Trophoblast cell (in vitro differentiated cells and primary cell): ENCODE measurements around the gene PPP1R13L.

Experiments
- DNase-seq, 2 donors: peaks; one replicate each; pipeline ENCODE4 v3.0.0-alpha.2; 2016
- H2AFZ ChIP-seq: 2 replicates; pipeline ENCODE4 v1.6.1; 2013; ENCODE audit warnings: low read length, moderate library complexity, mild to moderate bottlenecking; ENCODE audit not compliant: insufficient read depth, poor library complexity
- H2AK5ac ChIP-seq: 2 replicates; pipeline ENCODE4 v1.6.1; 2013; ENCODE audit warnings: mild to moderate bottlenecking, low read length
- H2BK120ac ChIP-seq: 2 replicates; pipeline ENCODE4 v1.6.1; 2013; ENCODE audit warnings: low read length, mild to moderate bottlenecking, moderate library complexity; ENCODE audit not compliant: insufficient read depth, poor library complexity
- H2BK12ac ChIP-seq: 2 replicates; pipeline ENCODE4 v1.6.1; 2013; ENCODE audit warnings: mild to moderate bottlenecking, low read length, moderate library complexity
- H2BK5ac ChIP-seq: 2 replicates; pipeline ENCODE4 v1.6.1; 2013; ENCODE audit warnings: low read length, low read depth, moderate library complexity, mild to moderate bottlenecking; ENCODE audit not compliant: poor library complexity
- H3K14ac ChIP-seq: 2 replicates; pipeline ENCODE4 v1.6.1; 2013; ENCODE audit warnings: mild to moderate bottlenecking, low read length
- H3K18ac ChIP-seq: 2 replicates; pipeline ENCODE4 v1.6.1; 2013; ENCODE audit warnings: mild to moderate bottlenecking, low read length
- H3K23ac ChIP-seq: 2 replicates; pipeline ENCODE4 v1.6.1; 2013; ENCODE audit warnings: low read length
- H3K27ac ChIP-seq: 2 replicates; pipeline ENCODE4 v1.5.1; 2013; ENCODE audit warnings: low read depth, mild to moderate bottlenecking, inconsistent platforms, low read length, moderate library complexity
- H3K27me3 ChIP-seq: 2 replicates; pipeline ENCODE4 v1.6.1; 2013; ENCODE audit warnings: inconsistent platforms, mild to moderate bottlenecking, low read length, moderate library complexity; ENCODE audit not compliant: insufficient read depth
- H3K36me3 ChIP-seq, 2 experiments: 1 replicate in 1 of 2; 2 replicates in 1 of 2; pipeline ENCODE4 v1.6.1; 2013; ENCODE audit warnings: low read length in 2 of 2, mild to moderate bottlenecking in 2 of 2, moderate library complexity in 1 of 2; ENCODE audit not compliant: insufficient read depth in 2 of 2, control insufficient read depth in 1 of 2
- H3K4ac ChIP-seq: 2 replicates; pipeline ENCODE4 v1.6.1; 2013; ENCODE audit warnings: low read depth, mild to moderate bottlenecking, low read length, moderate library complexity
- H3K4me1 ChIP-seq, 2 experiments: 1 replicate in 1 of 2; 2 replicates in 1 of 2; pipeline ENCODE4 v1.6.1; 2013; ENCODE audit warnings: low read length in 2 of 2, mild to moderate bottlenecking in 2 of 2, moderate library complexity in 1 of 2; ENCODE audit not compliant: insufficient read depth in 2 of 2, control insufficient read depth in 1 of 2
- H3K4me2 ChIP-seq: 2 replicates; pipeline ENCODE4 v1.6.1; 2013; ENCODE audit warnings: inconsistent platforms, mild to moderate bottlenecking, low read length, moderate library complexity
- H3K4me3 ChIP-seq: 2 replicates; pipeline ENCODE4 v1.5.1; 2013; ENCODE audit warnings: mild to moderate bottlenecking, low read depth, low read length, inconsistent platforms
- H3K79me1 ChIP-seq: one replicate; pipeline ENCODE4 v1.6.1; 2013; ENCODE audit warnings: low read length
- H3K79me2 ChIP-seq: 2 replicates; pipeline ENCODE4 v1.6.1; 2013; ENCODE audit warnings: low read length, mild to moderate bottlenecking; ENCODE audit not compliant: control insufficient read depth, insufficient read depth, poor library complexity
- H3K9ac ChIP-seq: 2 replicates; pipeline ENCODE4 v1.6.1; 2013; ENCODE audit warnings: mild to moderate bottlenecking, low read length
- H3K9me3 ChIP-seq: 2 replicates; pipeline ENCODE4 v1.6.1; 2013; ENCODE audit warnings: low read depth, mild to moderate bottlenecking, control low read depth, inconsistent platforms, low read length; ENCODE audit not compliant: insufficient read depth
- H4K12ac ChIP-seq: 2 replicates; pipeline ENCODE4 v1.6.1; 2013; ENCODE audit warnings: low read depth, mild to moderate bottlenecking, low read length, moderate library complexity
- H4K8ac ChIP-seq: 2 replicates; pipeline ENCODE4 v1.6.1; 2013; ENCODE audit warnings: low read depth, mild to moderate bottlenecking, low read length, moderate library complexity
- H4K91ac ChIP-seq: one replicate; pipeline ENCODE4 v1.6.1; 2013; ENCODE audit warnings: low read depth, mild to moderate bottlenecking, low read length, moderate library complexity
- WGBS: extraction: QIAGEN DNeasy Blood & Tissue Kit; methylation state at CpG from one replicate; pipeline ENCODE4 v1.1.7; 2013; ENCODE audit warnings: missing lambda C conversion rate; ENCODE audit not compliant: insufficient read length, insufficient coverage; ENCODE audit errors: extremely low coverage; 5-methylcytosine and 5-hydroxymethylcytosine counted together

The PPP1R13L gene

GRCh38 chr19:45347570-45348366, 57.1 kb downstream of the PPP1R13L start:
- no peak overlapping the region for H3K9ac ChIP-seq
- H3K4me1 ChIP-seq: no peaks in the 10 kb centered on the region
- H3K4me3 ChIP-seq: peak overlapping the region; percentile 25
- no peak overlapping the region for H3K27ac ChIP-seq
- no peak overlapping the region for H2BK120ac ChIP-seq
- H3K79me1 ChIP-seq: no peaks in the 10 kb centered on the region
- H3K4ac ChIP-seq: no peak overlapping the region
- DNase-seq: no peak
- H2AFZ ChIP-seq: no peak overlapping the region
- H3K79me2 ChIP-seq: no peaks in the 10 kb centered on the region
- H4K12ac ChIP-seq: no peak overlapping the region
- WGBS: no CpG with 5 or more reads among the region's 25 CpGs
- no peak overlapping the region for H3K23ac ChIP-seq
- H3K14ac ChIP-seq: no peak overlapping the region
- no peak overlapping the region for H2AK5ac ChIP-seq
- no peak overlapping the region for H4K8ac ChIP-seq
- no peaks in the 10 kb centered on the region for H3K27me3 ChIP-seq
- no peak overlapping the region for H2BK12ac ChIP-seq
- no peak overlapping the region for H4K91ac ChIP-seq
- no peak overlapping the region for H2BK5ac ChIP-seq
- H3K4me2 ChIP-seq: no peak overlapping the region
- no peak overlapping the region for H3K18ac ChIP-seq
- peaks cover 4% of the 10 kb centered on the region for H3K9me3 ChIP-seq
- H3K36me3 ChIP-seq: peaks cover 31 to 38% of the 10 kb centered on the region in 2 experiments

- no CpG with 5 or more reads among the region's 27 CpGs for WGBS
- Histone ChIP-seq H2AK5ac (no peak overlapping the region), H3K18ac (no peak overlapping the region), H3K4me1 (no peaks in the 10 kb centered on the region), H3K36me3 (peaks cover 18 to 25% of the 10 kb centered on the region in 2 experiments), H4K8ac (no peak overlapping the region), H3K27me3 (peaks cover 2% of the 10 kb centered on the region), H3K4ac (no peak overlapping the region), H3K79me2 (no peaks in the 10 kb centered on the region), H2BK5ac (no peak overlapping the region), H3K9me3 (peaks cover 9% of the 10 kb centered on the region), H3K79me1 (no peaks in the 10 kb centered on the region), H2BK12ac (no peak overlapping the region), H3K23ac (no peak overlapping the region), H2BK120ac (no peak overlapping the region), H4K91ac (no peak overlapping the region), H3K9ac (no peak overlapping the region), H2AFZ (no peak overlapping the region), H4K12ac (peak overlapping the region; percentile 65), H3K14ac (no peak overlapping the region), H3K27ac (no peak overlapping the region), H3K4me2 (no peak overlapping the region), H3K4me3 (no peak overlapping the region)
- peak in 1 of 2 donors; percentile 20 for DNase-seq
Observed at GRCh38 chr19:45346449-45346848, 58.4 kb downstream of the PPP1R13L start.

- Histone ChIP-seq H3K4me3 (no peak overlapping the region), H2BK12ac (no peak overlapping the region), H3K27ac (no peak overlapping the region), H3K27me3 (peaks cover 8% of the 10 kb centered on the region), H3K79me1 (no peaks in the 10 kb centered on the region), H3K23ac (no peak overlapping the region), H2BK5ac (no peak overlapping the region), H3K9me3 (peaks cover 9% of the 10 kb centered on the region), H3K4ac (no peak overlapping the region), H3K79me2 (no peaks in the 10 kb centered on the region), H2AFZ (no peak overlapping the region), H2AK5ac (no peak overlapping the region), H2BK120ac (no peak overlapping the region), H3K4me1 (peaks cover 0 to 6% of the 10 kb centered on the region in 2 experiments), H4K8ac (no peak overlapping the region), H3K18ac (no peak overlapping the region), H3K9ac (no peak overlapping the region), H3K36me3 (peaks cover 8 to 15% of the 10 kb centered on the region in 2 experiments), H3K4me2 (no peak overlapping the region), H3K14ac (no peak overlapping the region), H4K91ac (no peak overlapping the region), H4K12ac (no peak overlapping the region)
- DNase-seq: no peak
- WGBS: no CpG with 5 or more reads among the region's 15 CpGs
Observed at GRCh38 chr19:45345506-45345860, 59.4 kb downstream of the PPP1R13L start.

GRCh38 chr19:45344621-45345505, 60.0 kb downstream of the PPP1R13L start:
- Histone ChIP-seq H3K4me2 (no peak overlapping the region), H4K12ac (no peak overlapping the region), H4K91ac (no peak overlapping the region), H3K4me3 (no peak overlapping the region), H3K36me3 (peaks cover 5 to 10% of the 10 kb centered on the region in 2 experiments), H3K18ac (no peak overlapping the region), H2AFZ (no peak overlapping the region), H3K9me3 (peaks cover 9% of the 10 kb centered on the region), H3K79me2 (no peaks in the 10 kb centered on the region), H3K4me1 (peaks cover 0 to 8% of the 10 kb centered on the region in 2 experiments), H3K9ac (no peak overlapping the region), H3K27me3 (peaks cover 8% of the 10 kb centered on the region), H4K8ac (no peak overlapping the region), H2AK5ac (no peak overlapping the region), H2BK120ac (no peak overlapping the region), H2BK12ac (no peak overlapping the region), H3K27ac (no peak overlapping the region), H3K4ac (no peak overlapping the region), H3K23ac (no peak overlapping the region), H3K14ac (no peak overlapping the region), H3K79me1 (no peaks in the 10 kb centered on the region), H2BK5ac (no peak overlapping the region)
- WGBS: no CpG with 5 or more reads among the region's 15 CpGs
- DNase-seq: no peak
